ENCODE data around the gene ACVR2A.

ACVR2A gene

DNA sequence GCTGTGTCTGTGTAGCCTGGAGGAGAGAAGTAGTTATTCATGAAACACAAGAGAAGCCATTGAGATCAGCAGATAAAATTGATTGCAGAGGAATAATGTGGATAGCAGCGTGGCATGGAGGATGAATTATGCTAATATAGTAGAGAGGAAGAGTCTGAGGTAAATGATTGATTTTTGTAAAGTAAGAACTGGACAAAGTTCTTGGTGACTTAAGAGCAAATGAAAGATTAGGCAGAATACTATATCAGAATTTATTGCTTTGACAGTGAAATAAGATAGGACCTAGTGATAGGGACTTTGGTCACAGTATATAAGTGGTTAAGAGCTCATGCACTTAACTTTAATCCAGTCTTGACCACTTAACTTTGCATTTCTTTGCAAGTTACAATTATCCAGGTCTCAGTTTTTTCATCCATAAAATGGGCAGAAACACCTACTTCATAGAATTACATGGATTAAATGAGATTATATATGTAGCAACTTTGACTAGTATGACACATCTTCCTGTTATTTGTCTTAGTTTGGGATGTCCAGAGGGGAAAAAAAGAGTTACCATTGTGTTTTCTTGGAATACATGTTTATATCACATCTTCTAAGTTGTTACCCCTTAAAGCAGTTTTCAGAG is 29.1 kb downstream of the ACVR2A start:
- Mint-ChIP-seq H3K9me3 (ENCODE audit: low read depth) (no peaks in the 10 kb centered on the region), H3K4me1 (ENCODE audit: low read depth) (peaks cover 12% of the 10 kb centered on the region), H3K4me3 (no peak overlapping the region), H3K36me3 (peaks cover 7% of the 10 kb centered on the region), H3K27me3 (no peaks in the 10 kb centered on the region), H3K27ac (no peak overlapping the region)

DNA sequence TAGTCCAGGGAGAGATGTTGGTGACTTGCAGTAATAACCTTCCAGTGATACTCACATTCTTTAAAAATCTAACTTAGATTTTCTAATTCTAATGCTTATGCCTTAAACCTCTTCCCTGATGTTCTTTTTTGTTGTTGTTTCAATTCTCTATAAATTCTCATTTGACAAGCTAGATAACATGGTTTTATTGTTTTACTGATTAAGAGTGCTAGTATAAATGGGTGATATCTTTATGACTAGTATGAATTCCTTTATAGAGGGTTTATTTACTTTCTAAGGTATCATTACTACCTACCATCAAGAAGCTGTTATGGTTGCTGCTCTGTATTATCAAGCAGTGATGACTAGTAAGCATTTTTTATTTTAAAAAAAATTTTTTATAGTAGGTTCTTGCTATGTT is 35.0 kb downstream of the ACVR2A start:
- Mint-ChIP-seq H3K9me3 (ENCODE audit: low read depth) (no peaks in the 10 kb centered on the region), H3K4me3 (no peak overlapping the region), H3K27ac (no peak overlapping the region), H3K4me1 (ENCODE audit: low read depth) (peaks cover 14% of the 10 kb centered on the region), H3K27me3 (no peaks in the 10 kb centered on the region), H3K36me3 (no peaks in the 10 kb centered on the region)

DNA sequence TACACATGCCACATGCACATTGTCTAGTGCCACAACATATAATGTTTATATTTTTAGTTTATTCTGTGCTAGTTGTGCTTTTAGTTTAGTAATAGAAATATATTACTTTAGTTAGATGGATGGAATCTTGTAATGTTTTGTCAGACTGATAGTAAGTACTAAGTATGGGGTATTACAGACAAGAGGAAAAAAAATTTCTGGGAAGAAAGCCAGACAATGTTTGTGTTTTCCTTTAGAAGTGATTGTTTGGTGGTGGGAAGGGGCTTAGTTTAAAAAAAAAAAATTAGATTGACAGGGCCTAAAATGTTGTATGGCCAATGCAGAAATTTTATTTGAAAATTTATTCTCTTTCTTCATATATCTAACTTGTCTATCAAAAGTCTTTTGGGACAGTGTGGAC is 37.8 kb downstream of the ACVR2A start:
- H3K9me3 Mint-ChIP-seq (ENCODE audit: low read depth) = no peaks in the 10 kb centered on the region
- H3K27ac Mint-ChIP-seq = no peak overlapping the region
- H3K4me1 Mint-ChIP-seq (ENCODE audit: low read depth) = peaks cover 18% of the 10 kb centered on the region

DNA sequence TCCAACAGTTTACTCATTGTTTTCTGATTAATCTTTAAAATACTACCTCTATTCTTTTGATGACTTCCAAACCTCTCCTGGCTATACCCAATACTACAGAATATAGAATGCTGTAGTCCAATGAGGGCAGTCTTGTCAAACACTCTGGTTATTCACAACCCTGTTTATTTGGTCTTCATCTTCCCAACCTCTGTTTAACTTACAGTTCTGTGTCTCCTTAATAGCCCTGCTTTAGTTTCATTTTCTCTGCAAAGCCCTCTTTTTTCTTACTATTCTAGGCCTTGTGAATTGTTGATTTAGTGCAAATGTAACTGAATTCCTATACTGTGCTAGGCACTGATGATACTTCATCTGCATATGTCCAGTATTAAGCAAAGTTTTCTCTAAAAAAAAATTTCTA is 40.0 kb downstream of the ACVR2A start:
- Mint-ChIP-seq H3K4me3 (no peak overlapping the region), H3K27me3 (no peaks in the 10 kb centered on the region), H3K27ac (no peak overlapping the region), H3K36me3 (no peaks in the 10 kb centered on the region), H3K4me1 (ENCODE audit: low read depth) (peaks cover 21% of the 10 kb centered on the region), H3K9me3 (ENCODE audit: low read depth) (no peaks in the 10 kb centered on the region)

More for the DNA sequence above, 37.8 kb downstream of the ACVR2A start:
- no peak overlapping the region for H3K4me3 Mint-ChIP-seq
- H3K36me3 Mint-ChIP-seq = no peaks in the 10 kb centered on the region
- no peaks in the 10 kb centered on the region for H3K27me3 Mint-ChIP-seq

DNA sequence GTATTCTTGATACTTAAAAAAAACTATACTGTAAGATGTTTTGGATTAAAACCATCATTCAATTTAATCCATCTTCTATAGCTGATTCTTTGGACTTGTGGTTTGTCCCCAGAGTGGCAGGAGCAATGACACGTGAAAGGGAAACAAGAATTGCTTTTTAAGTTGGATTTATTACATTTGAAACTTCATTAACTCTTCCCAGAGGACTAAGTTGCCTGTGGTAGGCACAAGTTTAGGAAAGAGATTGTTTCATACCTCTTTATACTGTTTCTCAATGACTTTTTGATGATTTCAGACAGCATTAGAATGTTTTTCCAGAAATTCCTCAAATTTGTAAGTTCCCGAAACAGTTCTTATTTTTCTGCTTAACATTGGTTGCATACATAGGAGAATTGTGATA is 41.3 kb downstream of the ACVR2A start:
- no peaks in the 10 kb centered on the region for H3K27me3 Mint-ChIP-seq
- no peak overlapping the region for H3K4me3 Mint-ChIP-seq
- no peak overlapping the region for H3K27ac Mint-ChIP-seq
- peaks cover 2% of the 10 kb centered on the region for H3K36me3 Mint-ChIP-seq
- no peaks in the 10 kb centered on the region for H3K9me3 Mint-ChIP-seq (ENCODE audit: low read depth)
- peaks cover 18% of the 10 kb centered on the region for H3K4me1 Mint-ChIP-seq (ENCODE audit: low read depth)

DNA sequence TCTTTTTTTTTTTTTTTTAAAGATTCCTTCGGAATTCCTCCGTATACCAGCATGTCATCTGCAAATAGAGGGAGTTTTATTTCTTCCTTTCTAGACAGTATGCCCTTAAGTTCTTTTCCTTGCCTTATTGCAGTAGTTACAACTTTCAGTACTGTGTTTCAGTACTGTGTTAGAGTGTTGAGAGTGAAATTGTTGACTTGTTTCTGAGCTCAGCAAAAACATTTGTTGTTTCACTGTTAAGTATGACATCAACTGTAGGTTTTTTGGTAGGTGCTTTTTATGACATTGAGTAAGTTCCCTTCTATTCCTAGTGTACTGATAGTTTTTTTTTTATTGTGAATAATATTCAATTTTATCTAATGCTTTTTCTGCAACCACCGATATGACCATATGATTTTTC is 43.9 kb downstream of the ACVR2A start:
- Mint-ChIP-seq H3K36me3 (peaks cover 5% of the 10 kb centered on the region), H3K4me1 (ENCODE audit: low read depth) (peaks cover 20% of the 10 kb centered on the region), H3K27ac (no peak overlapping the region), H3K4me3 (no peak overlapping the region), H3K27me3 (no peaks in the 10 kb centered on the region), H3K9me3 (ENCODE audit: low read depth) (no peaks in the 10 kb centered on the region)

DNA sequence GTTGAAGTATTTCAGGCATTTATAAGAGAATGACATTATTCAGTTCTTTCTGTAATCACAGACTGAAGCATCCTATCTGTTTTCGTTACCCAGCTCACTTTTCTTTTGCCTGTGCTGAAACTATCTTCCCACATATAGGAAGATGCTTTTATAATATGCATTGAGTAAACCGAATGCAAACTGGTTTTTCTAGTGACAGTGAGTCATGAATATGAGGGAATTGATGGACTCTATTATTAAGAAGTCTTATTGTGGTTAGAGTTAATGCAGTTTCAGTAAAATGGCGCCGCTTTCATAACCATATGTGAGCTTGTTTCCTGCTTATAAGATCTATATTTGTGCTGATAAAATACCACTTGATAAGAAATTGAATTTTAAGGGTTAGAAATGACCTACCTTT is 59.2 kb downstream of the ACVR2A start:
- Mint-ChIP-seq H3K36me3 (peaks cover 3% of the 10 kb centered on the region), H3K27ac (no peak overlapping the region), H3K4me3 (no peak overlapping the region), H3K4me1 (ENCODE audit: low read depth) (no peaks in the 10 kb centered on the region), H3K27me3 (no peaks in the 10 kb centered on the region), H3K9me3 (ENCODE audit: low read depth) (no peaks in the 10 kb centered on the region)

DNA sequence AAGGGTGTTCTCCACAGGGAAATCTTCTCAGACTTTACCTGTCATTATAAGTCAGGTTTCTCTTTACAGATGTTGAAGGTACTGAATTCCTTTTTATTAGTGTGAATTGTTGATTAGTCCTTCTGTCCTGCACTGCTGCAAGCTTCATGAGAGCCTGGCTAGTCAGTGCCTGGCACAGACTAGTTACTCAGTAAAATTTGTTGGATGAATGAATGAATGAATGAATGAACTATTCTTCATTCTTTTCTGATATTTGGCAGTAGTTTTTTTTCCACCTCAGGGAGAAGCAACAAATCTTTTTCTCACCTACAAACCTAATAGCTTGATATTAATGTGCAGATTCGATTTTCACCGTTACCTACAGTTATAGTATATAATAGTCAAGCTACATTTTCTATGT is 64.3 kb downstream of the ACVR2A start:
- H3K27ac Mint-ChIP-seq = no peak overlapping the region

DNA sequence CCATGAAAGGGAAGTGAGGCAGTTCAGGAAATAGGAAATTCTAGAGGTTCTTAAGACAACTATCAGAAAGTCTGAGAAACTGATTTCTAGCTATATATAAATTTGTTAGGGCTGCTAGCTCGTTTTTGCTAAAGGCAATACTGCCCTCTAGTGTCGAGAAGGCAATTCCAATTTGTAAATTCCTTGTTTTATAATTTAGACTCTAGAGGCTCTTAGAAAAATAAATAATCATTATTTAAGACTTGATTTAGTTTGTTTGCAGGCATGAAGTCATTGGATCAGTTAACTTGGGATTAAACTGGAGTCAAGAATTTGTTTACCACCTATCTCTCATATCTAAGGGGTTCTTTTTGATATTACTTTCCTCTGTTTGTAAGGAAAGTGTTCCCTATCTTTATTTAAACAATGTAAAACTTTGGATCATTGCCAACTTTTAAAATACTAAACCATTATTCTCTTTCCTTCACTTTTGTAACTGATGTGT is 66.2 kb downstream of the ACVR2A start:
- Mint-ChIP-seq H3K4me1 (ENCODE audit: low read depth) (peaks cover 3% of the 10 kb centered on the region), H3K27me3 (no peaks in the 10 kb centered on the region), H3K27ac (no peak overlapping the region), H3K9me3 (ENCODE audit: low read depth) (no peaks in the 10 kb centered on the region), H3K4me3 (no peak overlapping the region), H3K36me3 (peaks cover 2% of the 10 kb centered on the region)

More for the DNA sequence above, 64.3 kb downstream of the ACVR2A start:
- no peaks in the 10 kb centered on the region for H3K9me3 Mint-ChIP-seq (ENCODE audit: low read depth)
- no peak overlapping the region for H3K4me3 Mint-ChIP-seq
- peaks cover 3% of the 10 kb centered on the region for H3K4me1 Mint-ChIP-seq (ENCODE audit: low read depth)
- H3K36me3 Mint-ChIP-seq = peaks cover 2% of the 10 kb centered on the region
- no peaks in the 10 kb centered on the region for H3K27me3 Mint-ChIP-seq

DNA sequence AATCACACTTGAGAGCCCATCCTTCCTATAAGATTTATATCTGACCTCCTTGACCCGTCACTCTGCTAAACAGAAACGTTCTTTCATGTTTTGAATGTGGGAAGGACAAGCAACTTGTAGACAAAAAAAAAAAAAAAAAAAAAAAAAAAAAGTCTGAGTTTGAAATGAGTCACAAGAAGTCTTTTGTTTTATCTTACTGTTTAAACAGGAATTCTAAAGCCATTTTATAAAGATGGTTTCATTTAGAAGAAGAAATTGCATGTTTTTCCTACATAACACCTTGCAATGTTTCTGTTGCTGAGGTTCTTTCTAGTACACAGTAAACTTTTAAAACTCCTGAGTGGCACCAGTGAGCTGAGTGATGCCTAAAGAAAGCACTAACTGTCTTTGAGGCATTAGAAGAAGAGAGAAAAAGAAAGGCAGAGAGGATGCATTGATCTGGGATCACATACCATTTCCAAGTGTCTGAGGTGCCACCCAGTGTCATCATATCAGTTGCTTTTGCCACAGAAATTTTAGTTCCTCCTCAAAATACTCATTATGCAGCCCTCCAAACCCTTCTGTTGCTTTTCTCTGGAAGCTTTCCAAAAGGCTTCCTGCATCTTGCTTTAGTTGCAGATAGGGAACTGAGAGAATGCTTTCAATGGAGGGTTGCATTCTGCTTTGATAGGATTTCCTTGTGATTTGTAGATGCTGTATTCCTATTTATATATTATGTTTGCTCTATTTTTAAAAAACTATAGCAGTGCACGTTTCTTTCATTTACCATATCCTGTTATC is 69.1 kb downstream of the ACVR2A start:
- Mint-ChIP-seq H3K9me3 (ENCODE audit: low read depth) (no peaks in the 10 kb centered on the region), H3K4me1 (ENCODE audit: low read depth) (peaks cover 3% of the 10 kb centered on the region), H3K27me3 (no peaks in the 10 kb centered on the region), H3K27ac (no peak overlapping the region), H3K4me3 (no peak overlapping the region), H3K36me3 (peaks cover 4% of the 10 kb centered on the region)

DNA sequence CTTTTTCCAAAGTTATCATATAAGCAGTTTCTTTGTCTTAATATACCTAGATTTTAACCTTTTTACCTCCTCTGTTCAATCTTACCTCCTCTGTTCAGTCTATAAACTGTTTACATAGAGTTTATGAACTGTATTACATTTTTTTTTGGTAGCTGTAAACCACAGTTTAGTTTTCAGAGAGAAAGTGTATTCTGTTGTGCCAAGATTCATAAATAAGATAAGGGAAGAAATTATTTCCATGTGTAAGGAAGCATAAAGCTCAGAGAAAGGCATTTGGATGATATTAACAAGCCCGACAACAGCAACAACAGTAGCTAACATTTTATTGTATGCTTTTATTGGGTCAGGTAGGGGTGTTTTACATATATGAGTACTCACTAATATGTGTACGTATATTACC is 71.2 kb downstream of the ACVR2A start:
- Mint-ChIP-seq H3K27me3 (no peaks in the 10 kb centered on the region), H3K27ac (no peak overlapping the region), H3K4me3 (no peak overlapping the region), H3K4me1 (ENCODE audit: low read depth) (no peaks in the 10 kb centered on the region), H3K9me3 (ENCODE audit: low read depth) (no peaks in the 10 kb centered on the region), H3K36me3 (peaks cover 6% of the 10 kb centered on the region)

DNA sequence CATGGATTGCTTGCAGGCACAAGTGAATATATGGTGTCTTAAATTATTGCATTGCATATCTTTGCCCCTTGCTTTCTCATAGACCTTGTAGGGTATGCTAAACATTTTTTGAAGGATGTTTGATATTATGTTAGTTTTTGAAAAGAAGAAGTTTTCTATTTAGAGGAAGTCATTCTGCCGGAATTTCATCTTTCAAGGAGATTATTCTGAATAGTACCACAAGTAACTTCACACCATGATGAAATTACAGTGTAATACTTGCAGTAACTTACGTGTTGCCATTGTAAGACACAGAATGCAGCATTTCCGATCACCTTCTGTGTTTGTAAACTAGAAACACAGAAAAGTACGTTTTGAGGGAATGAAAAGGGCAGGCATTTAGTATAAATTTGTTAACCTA is 71.9 kb downstream of the ACVR2A start:
- H3K9me3 Mint-ChIP-seq (ENCODE audit: low read depth) = no peaks in the 10 kb centered on the region
- H3K4me3 Mint-ChIP-seq = no peak overlapping the region
- no peaks in the 10 kb centered on the region for H3K27me3 Mint-ChIP-seq
- no peak overlapping the region for H3K27ac Mint-ChIP-seq
- peaks cover 8% of the 10 kb centered on the region for H3K36me3 Mint-ChIP-seq
- H3K4me1 Mint-ChIP-seq (ENCODE audit: low read depth) = no peaks in the 10 kb centered on the region

DNA sequence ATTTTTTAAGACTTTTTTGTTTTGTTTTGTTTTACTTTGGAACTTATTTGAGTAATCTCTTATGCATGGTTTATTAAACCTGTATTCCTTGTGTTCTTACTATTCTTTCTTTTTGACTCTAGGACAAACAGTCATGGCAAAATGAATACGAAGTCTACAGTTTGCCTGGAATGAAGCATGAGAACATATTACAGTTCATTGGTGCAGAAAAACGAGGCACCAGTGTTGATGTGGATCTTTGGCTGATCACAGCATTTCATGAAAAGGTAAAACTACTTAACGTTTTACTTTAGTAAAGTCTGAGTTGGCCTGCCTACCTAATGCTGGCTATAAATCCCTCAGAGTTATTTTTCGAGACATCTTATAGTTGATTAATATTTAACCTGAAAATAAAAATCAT is 72.3 kb downstream of the ACVR2A start:
- Mint-ChIP-seq H3K4me1 (ENCODE audit: low read depth) (no peaks in the 10 kb centered on the region), H3K4me3 (no peak overlapping the region), H3K27me3 (no peaks in the 10 kb centered on the region), H3K36me3 (peaks cover 8% of the 10 kb centered on the region), H3K9me3 (ENCODE audit: low read depth) (no peaks in the 10 kb centered on the region), H3K27ac (no peak overlapping the region)

DNA sequence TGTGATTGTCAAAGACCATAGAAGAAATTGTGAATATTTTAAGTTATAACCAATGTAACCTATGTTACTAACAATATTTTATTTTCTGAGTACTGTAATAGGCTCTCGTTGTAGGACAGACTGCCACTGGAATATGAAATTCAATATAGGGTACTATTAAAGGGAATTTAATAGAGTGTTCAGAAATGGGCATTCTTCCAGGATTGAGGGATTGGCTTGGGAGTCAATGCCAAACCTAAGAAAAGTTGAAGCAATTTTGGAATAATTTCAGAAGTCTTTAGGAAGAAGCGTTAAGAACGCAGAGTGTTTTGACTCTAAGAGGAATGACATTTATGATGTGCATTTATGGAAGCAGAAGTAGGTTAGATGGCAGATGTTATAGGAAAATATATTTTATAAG is 79.0 kb downstream of the ACVR2A start:
- H3K27me3 Mint-ChIP-seq = no peaks in the 10 kb centered on the region
- no peak overlapping the region for H3K4me3 Mint-ChIP-seq
- H3K36me3 Mint-ChIP-seq = peaks cover 7% of the 10 kb centered on the region
- H3K9me3 Mint-ChIP-seq (ENCODE audit: low read depth) = no peaks in the 10 kb centered on the region
- peaks cover 16% of the 10 kb centered on the region for H3K4me1 Mint-ChIP-seq (ENCODE audit: low read depth)
- H3K27ac Mint-ChIP-seq = no peak overlapping the region

DNA sequence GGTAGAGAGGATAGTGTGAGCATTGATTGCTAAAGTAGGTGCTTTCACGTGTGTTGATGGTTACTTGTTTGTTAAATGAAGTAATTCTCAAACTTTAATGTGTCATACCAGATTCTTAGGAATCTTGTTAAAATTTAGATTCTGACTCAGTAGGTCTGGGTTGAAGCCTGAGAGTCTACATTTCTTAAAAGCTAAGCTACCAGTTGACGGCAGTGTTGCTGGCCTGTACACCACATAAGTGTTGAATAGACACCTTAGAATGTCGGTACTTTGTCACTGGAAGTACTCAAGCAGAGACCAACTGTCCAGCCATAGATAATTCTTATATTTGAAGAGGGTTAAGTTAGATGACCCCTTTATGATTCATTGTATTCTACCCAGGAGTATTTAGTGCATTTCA is 79.8 kb downstream of the ACVR2A start:
- Mint-ChIP-seq H3K36me3 (peaks cover 5% of the 10 kb centered on the region), H3K4me1 (ENCODE audit: low read depth) (peaks cover 16% of the 10 kb centered on the region), H3K9me3 (ENCODE audit: low read depth) (no peaks in the 10 kb centered on the region), H3K27ac (no peak overlapping the region), H3K27me3 (no peaks in the 10 kb centered on the region), H3K4me3 (no peak overlapping the region)

DNA sequence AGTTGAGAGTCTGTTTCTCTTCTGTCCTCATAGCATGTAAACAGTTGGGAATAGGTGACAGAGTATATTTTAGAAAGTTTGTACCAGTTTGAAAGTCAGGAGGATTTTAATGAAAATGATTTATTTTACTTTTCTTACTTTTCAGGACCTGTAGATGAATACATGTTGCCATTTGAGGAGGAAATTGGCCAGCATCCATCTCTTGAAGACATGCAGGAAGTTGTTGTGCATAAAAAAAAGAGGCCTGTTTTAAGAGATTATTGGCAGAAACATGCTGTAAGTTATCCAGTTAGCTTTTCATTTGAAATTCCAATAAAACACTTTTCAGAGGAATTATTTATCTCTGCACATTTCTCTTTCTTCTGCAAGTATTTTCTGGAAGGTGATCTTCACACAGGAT is 81.1 kb downstream of the ACVR2A start:
- peak overlapping the region; percentile 46 for H3K27ac Mint-ChIP-seq
- peaks cover 8% of the 10 kb centered on the region for H3K36me3 Mint-ChIP-seq
- no peak overlapping the region for H3K4me3 Mint-ChIP-seq
- no peaks in the 10 kb centered on the region for H3K27me3 Mint-ChIP-seq
- H3K4me1 Mint-ChIP-seq (ENCODE audit: low read depth) = peaks cover 16% of the 10 kb centered on the region
- H3K9me3 Mint-ChIP-seq (ENCODE audit: low read depth) = no peaks in the 10 kb centered on the region

Data from activated naive CD8-positive, alpha-beta T cell (primary cell).